Measurements from ENCODE around the gene RBM24.

Gene RBM24

GRCh38 chr6:17281497-17282481 is 628 bp downstream of the RBM24 start:
- no peaks in the 10 kb centered on the region for H3K9me3 ChIP-seq (ENCODE audit: control insufficient read depth, low read length)
- H3K4me2 ChIP-seq (ENCODE audit: low read length, poor library complexity, severe bottlenecking), result peak overlapping the region; percentile 91
- no peaks in the 10 kb centered on the region for H3K36me3 ChIP-seq (ENCODE audit: control insufficient read depth in 1 of 2, insufficient read depth in 2 of 2, low read depth in 1 of 2, low read length in 2 of 2)
- H3K14ac ChIP-seq (ENCODE audit: low read length in 2 of 2), result peak overlapping the region in 1 of 2 experiments; percentile 100
- H4K8ac ChIP-seq (ENCODE audit: low read length), result peak overlapping the region; percentile 75
- peak overlapping the region; percentile 95 for H2AFZ ChIP-seq (ENCODE audit: low read depth, low read length)
- H2BK5ac ChIP-seq (ENCODE audit: low read depth, low read length, poor library complexity, severe bottlenecking), result no peak overlapping the region
- H3K4me3 ChIP-seq (ENCODE audit: insufficient read depth in 1 of 2, low read depth in 1 of 2, low read length in 2 of 2), result peak overlapping the region; percentile 87
- peak overlapping the region; percentile 34 to 96 for H3K18ac ChIP-seq (ENCODE audit: low read depth in 1 of 2, low read length in 2 of 2)
- H3K79me1 ChIP-seq (replicated peaks; ENCODE audit: low read length, poor library complexity, severe bottlenecking), result peaks cover 10% of the 10 kb centered on the region
- H2BK120ac ChIP-seq (ENCODE audit: low read depth, low read length), result peak overlapping the region; percentile 49
- peak overlapping the region; percentile 64 for H4K91ac ChIP-seq (ENCODE audit: low read length)
- no peaks in the 10 kb centered on the region for H3K27me3 ChIP-seq (ENCODE audit: control insufficient read depth in 1 of 2, insufficient read depth in 1 of 2, low read length in 2 of 2)
- H2BK12ac ChIP-seq (ENCODE audit: low read length in 2 of 2), result peak overlapping the region; percentile 77 to 94
- no peak overlapping the region for H2AK5ac ChIP-seq (ENCODE audit: low read length, severe bottlenecking)
- 4% methylated on average over 77 of the region's 77 CpGs for WGBS
- H3K4me1 ChIP-seq (ENCODE audit: control insufficient read depth, insufficient read depth, low read depth, low read length), result peaks cover 10% of the 10 kb centered on the region
- H3K4ac ChIP-seq (ENCODE audit: low read depth in 1 of 2, low read length in 2 of 2), result peak overlapping the region; percentile 54 to 75
- H3K27ac ChIP-seq (ENCODE audit: low read length, poor library complexity, severe bottlenecking), result no peak overlapping the region
- DNase-seq, result peak; percentile 33
- H3K23ac ChIP-seq (ENCODE audit: low read length in 2 of 2), result peak overlapping the region in 1 of 2 experiments; percentile 100
- peak overlapping the region; percentile 91 for H3K9ac ChIP-seq (ENCODE audit: low read length)
- H2BK15ac ChIP-seq (ENCODE audit: low read depth, poor library complexity, severe bottlenecking), result peak overlapping the region; percentile 73

DNA sequence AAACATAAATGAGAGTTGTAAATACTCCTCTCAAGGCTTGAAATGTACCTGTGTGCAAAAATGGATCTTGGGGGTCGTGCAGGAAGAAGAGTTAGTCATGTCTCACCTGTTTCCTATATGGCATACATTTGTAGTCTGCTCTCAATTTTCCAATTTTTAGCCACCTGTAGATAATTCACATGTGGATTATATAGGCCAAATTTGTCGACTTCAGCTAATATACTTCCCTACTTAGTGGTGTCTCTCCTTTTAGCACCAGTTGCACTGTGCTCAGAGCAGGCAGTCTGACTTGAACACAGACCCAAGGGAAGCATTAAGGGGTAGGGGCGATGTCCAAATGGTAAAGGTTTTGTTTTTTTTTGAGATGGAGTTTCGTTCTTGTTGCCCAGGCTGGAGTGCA is 1.9 kb downstream of the RBM24 start:
- Histone ChIP-seq H3K4ac (ENCODE audit: low read depth in 1 of 2, low read length in 2 of 2) (no peak overlapping the region), H3K23ac (ENCODE audit: low read length in 2 of 2) (no peak overlapping the region), H2BK120ac (ENCODE audit: low read depth, low read length) (no peak overlapping the region), H3K4me2 (ENCODE audit: low read length, poor library complexity, severe bottlenecking) (no peak overlapping the region), H4K91ac (ENCODE audit: low read length) (no peak overlapping the region), H2AFZ (ENCODE audit: low read depth, low read length) (no peak overlapping the region), H4K8ac (ENCODE audit: low read length) (no peak overlapping the region), H2BK15ac (ENCODE audit: low read depth, poor library complexity, severe bottlenecking) (no peak overlapping the region), H3K27ac (ENCODE audit: low read length, poor library complexity, severe bottlenecking) (no peak overlapping the region), H3K36me3 (ENCODE audit: control insufficient read depth in 1 of 2, insufficient read depth in 2 of 2, low read depth in 1 of 2, low read length in 2 of 2) (no peaks in the 10 kb centered on the region), H3K4me1 (ENCODE audit: control insufficient read depth, insufficient read depth, low read depth, low read length) (peaks cover 10% of the 10 kb centered on the region), H3K9ac (ENCODE audit: low read length) (no peak overlapping the region), H3K27me3 (ENCODE audit: control insufficient read depth in 1 of 2, insufficient read depth in 1 of 2, low read length in 2 of 2) (no peaks in the 10 kb centered on the region), H3K9me3 (ENCODE audit: control insufficient read depth, low read length) (no peaks in the 10 kb centered on the region), H2AK5ac (ENCODE audit: low read length, severe bottlenecking) (no peak overlapping the region), H3K18ac (ENCODE audit: low read depth in 1 of 2, low read length in 2 of 2) (no peak overlapping the region), H2BK12ac (ENCODE audit: low read length in 2 of 2) (peak overlapping the region in 1 of 2 experiments; percentile 6), H3K14ac (ENCODE audit: low read length in 2 of 2) (no peak overlapping the region), H2BK5ac (ENCODE audit: low read depth, low read length, poor library complexity, severe bottlenecking) (no peak overlapping the region), H3K79me1 (replicated peaks; ENCODE audit: low read length, poor library complexity, severe bottlenecking) (peaks cover 11% of the 10 kb centered on the region), H3K4me3 (ENCODE audit: insufficient read depth in 1 of 2, low read depth in 1 of 2, low read length in 2 of 2) (peak overlapping the region in 1 of 2 experiments; percentile 57)
- DNase-seq, result no peak
- WGBS, result 100% methylated on average over 4 of the region's 4 CpGs

DNA sequence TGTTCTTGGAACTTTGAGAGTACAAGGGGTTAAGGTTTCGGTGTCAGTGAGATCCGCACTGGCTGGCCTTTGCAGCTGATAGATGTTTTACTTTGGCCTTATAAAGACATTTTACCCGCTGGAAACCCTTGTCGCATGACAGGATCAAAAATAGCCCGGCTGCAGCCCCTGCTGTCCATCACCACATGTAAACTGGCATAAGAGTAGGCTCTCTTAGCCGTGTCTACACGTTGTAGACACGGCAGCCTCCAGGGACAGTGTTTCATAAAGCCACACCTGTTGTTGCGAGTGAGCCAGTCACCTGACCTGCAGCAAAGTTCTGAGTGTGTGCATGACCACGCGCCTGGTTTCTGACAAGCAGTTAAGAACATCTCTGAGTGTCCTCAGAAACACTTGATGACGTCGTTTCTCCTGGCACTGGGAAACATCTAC is 8.5 kb downstream of the RBM24 start:
- no peaks in the 10 kb centered on the region for H3K4me1 ChIP-seq (ENCODE audit: control insufficient read depth, insufficient read depth, low read depth, low read length)
- H2AFZ ChIP-seq (ENCODE audit: low read depth, low read length), result no peak overlapping the region
- H4K8ac ChIP-seq (ENCODE audit: low read length), result no peak overlapping the region
- WGBS, result 86% methylated on average over 13 of the region's 13 CpGs
- no peak overlapping the region for H3K27ac ChIP-seq (ENCODE audit: low read length, poor library complexity, severe bottlenecking)
- no peak overlapping the region for H3K4me3 ChIP-seq (ENCODE audit: insufficient read depth in 1 of 2, low read depth in 1 of 2, low read length in 2 of 2)
- H3K36me3 ChIP-seq (ENCODE audit: control insufficient read depth in 1 of 2, insufficient read depth in 2 of 2, low read depth in 1 of 2, low read length in 2 of 2), result peaks cover 0 to 10% of the 10 kb centered on the region in 2 experiments
- no peak overlapping the region for H3K4ac ChIP-seq (ENCODE audit: low read depth in 1 of 2, low read length in 2 of 2)
- no peak for DNase-seq
- no peak overlapping the region for H2BK5ac ChIP-seq (ENCODE audit: low read depth, low read length, poor library complexity, severe bottlenecking)
- H4K91ac ChIP-seq (ENCODE audit: low read length), result no peak overlapping the region
- H3K79me1 ChIP-seq (replicated peaks; ENCODE audit: low read length, poor library complexity, severe bottlenecking), result peaks cover 10% of the 10 kb centered on the region
- no peak overlapping the region for H2BK120ac ChIP-seq (ENCODE audit: low read depth, low read length)
- no peaks in the 10 kb centered on the region for H3K27me3 ChIP-seq (ENCODE audit: control insufficient read depth in 1 of 2, insufficient read depth in 1 of 2, low read length in 2 of 2)
- no peaks in the 10 kb centered on the region for H3K9me3 ChIP-seq (ENCODE audit: control insufficient read depth, low read length)
- H3K4me2 ChIP-seq (ENCODE audit: low read length, poor library complexity, severe bottlenecking), result no peak overlapping the region
- H3K14ac ChIP-seq (ENCODE audit: low read length in 2 of 2), result no peak overlapping the region
- H3K23ac ChIP-seq (ENCODE audit: low read length in 2 of 2), result no peak overlapping the region
- H3K9ac ChIP-seq (ENCODE audit: low read length), result no peak overlapping the region
- no peak overlapping the region for H2BK12ac ChIP-seq (ENCODE audit: low read length in 2 of 2)
- H2AK5ac ChIP-seq (ENCODE audit: low read length, severe bottlenecking), result no peak overlapping the region
- H2BK15ac ChIP-seq (ENCODE audit: low read depth, poor library complexity, severe bottlenecking), result no peak overlapping the region
- no peak overlapping the region for H3K18ac ChIP-seq (ENCODE audit: low read depth in 1 of 2, low read length in 2 of 2)

- Histone ChIP-seq H3K27ac (ENCODE audit: low read length, poor library complexity, severe bottlenecking) (no peak overlapping the region), H4K91ac (ENCODE audit: low read length) (no peak overlapping the region), H3K18ac (ENCODE audit: low read depth in 1 of 2, low read length in 2 of 2) (no peak overlapping the region), H3K4me3 (ENCODE audit: insufficient read depth in 1 of 2, low read depth in 1 of 2, low read length in 2 of 2) (no peak overlapping the region), H3K4ac (ENCODE audit: low read depth in 1 of 2, low read length in 2 of 2) (no peak overlapping the region), H2AK5ac (ENCODE audit: low read length, severe bottlenecking) (no peak overlapping the region), H3K4me2 (ENCODE audit: low read length, poor library complexity, severe bottlenecking) (no peak overlapping the region), H4K8ac (ENCODE audit: low read length) (no peak overlapping the region), H3K9ac (ENCODE audit: low read length) (no peak overlapping the region), H3K27me3 (ENCODE audit: control insufficient read depth in 1 of 2, insufficient read depth in 1 of 2, low read length in 2 of 2) (no peaks in the 10 kb centered on the region), H3K9me3 (ENCODE audit: control insufficient read depth, low read length) (no peaks in the 10 kb centered on the region), H3K14ac (ENCODE audit: low read length in 2 of 2) (peak overlapping the region in 1 of 2 experiments; percentile 60), H2BK120ac (ENCODE audit: low read depth, low read length) (no peak overlapping the region), H3K23ac (ENCODE audit: low read length in 2 of 2) (no peak overlapping the region), H3K79me1 (replicated peaks; ENCODE audit: low read length, poor library complexity, severe bottlenecking) (peaks cover 8% of the 10 kb centered on the region), H3K4me1 (ENCODE audit: control insufficient read depth, insufficient read depth, low read depth, low read length) (no peaks in the 10 kb centered on the region), H2BK12ac (ENCODE audit: low read length in 2 of 2) (no peak overlapping the region), H2AFZ (ENCODE audit: low read depth, low read length) (peak overlapping the region; percentile 4), H3K36me3 (ENCODE audit: control insufficient read depth in 1 of 2, insufficient read depth in 2 of 2, low read depth in 1 of 2, low read length in 2 of 2) (peaks cover 0 to 10% of the 10 kb centered on the region in 2 experiments), H2BK5ac (ENCODE audit: low read depth, low read length, poor library complexity, severe bottlenecking) (no peak overlapping the region), H2BK15ac (ENCODE audit: low read depth, poor library complexity, severe bottlenecking) (no peak overlapping the region)
- no peak for DNase-seq
- over 99% methylated on average over 16 of the region's 17 CpGs for WGBS
These were observed 10.6 kb downstream of the RBM24 start for GRCh38 chr6:17291778-17292177.

Data from mesenchymal stem cell (in vitro differentiated cells and primary cell).